HepG2 (cell line): ENCODE results near the gene AGFG1. TPM values are rescaled to one million over a fixed set of nuclear protein-coding genes. Genes with fewer than 3 reads are reported as not detected.

Experiments used
- CHD4 ChIP-seq: fragments of 200-600 bp; sonication (generic); IDR thresholded peaks from 2 replicates; pipeline ENCODE4 v1.7.0; 2017; ENCODE audit warnings: mild to moderate bottlenecking, low read length, borderline replicate concordance
- FOXA1 ChIP-seq, 2 experiments: fragments of 450-650 bp in 1 of 2; sonication (generic) in 1 of 2; formaldehyde crosslinking in 1 of 2; IDR thresholded peaks; 2 replicates each; pipeline versions ENCODE4 v1.4.0 to v1.6.1; 2016 to 2020; ENCODE audit warnings: missing genetic modification reagents in 1 of 2
- FOXK1 ChIP-seq: sonication (generic); formaldehyde crosslinking; IDR thresholded peaks from 2 replicates; pipeline ENCODE4 v1.4.0; 2020; ENCODE audit warnings: low read depth, missing genetic modification reagents, borderline replicate concordance
- FOXM1 ChIP-seq: sonication (generic); formaldehyde crosslinking; IDR thresholded peaks from 2 replicates; pipeline ENCODE4 v1.5.0; 2020; ENCODE audit warnings: missing genetic modification reagents
- GATAD2A ChIP-seq: IDR thresholded peaks from 2 replicates; pipeline ENCODE4 v1.6.1; 2016
- HMGA1 ChIP-seq: sonication (generic); formaldehyde crosslinking; conservative IDR thresholded peaks from 2 replicates; pipeline ENCODE4 v1.4.0; 2020; ENCODE audit warnings: missing genetic modification reagents
- HOXD1 ChIP-seq: sonication (generic); formaldehyde crosslinking; IDR thresholded peaks from 2 replicates; pipeline ENCODE4 v1.5.0; 2020; ENCODE audit warnings: missing genetic modification reagents
- ISX ChIP-seq: sonication (generic); formaldehyde crosslinking; conservative IDR thresholded peaks from 2 replicates; pipeline ENCODE4 v1.5.0; 2020; ENCODE audit warnings: missing genetic modification reagents
- KDM1A ChIP-seq: IDR thresholded peaks from 2 replicates; pipeline ENCODE4 v1.6.1; 2016; ENCODE audit warnings: missing compliant biosample characterization
- KDM4B ChIP-seq: sonication (generic); formaldehyde crosslinking; IDR thresholded peaks from 2 replicates; pipeline ENCODE4 v1.4.0; 2020; ENCODE audit warnings: missing genetic modification reagents
- KMT2B ChIP-seq: IDR thresholded peaks from 2 replicates; pipeline ENCODE4 v1.6.1; 2016; ENCODE audit warnings: missing genetic modification reagents, missing compliant biosample characterization
- MED13 ChIP-seq: sonication (generic); formaldehyde crosslinking; IDR thresholded peaks from 2 replicates; pipeline ENCODE4 v1.5.0; 2020; ENCODE audit warnings: missing genetic modification reagents
- NBN ChIP-seq: fragments of 450-650 bp; conservative IDR thresholded peaks from 2 replicates; pipeline ENCODE4 v1.6.1; 2017
- NCOA2 ChIP-seq: sonication (generic); formaldehyde crosslinking; IDR thresholded peaks from 2 replicates; pipeline ENCODE4 v1.8.0; 2022; ENCODE audit warnings: inconsistent platforms
- POGK ChIP-seq: sonication (generic); formaldehyde crosslinking; conservative IDR thresholded peaks from 2 replicates; pipeline ENCODE4 v1.8.0; 2022; ENCODE audit warnings: mild to moderate bottlenecking, moderate library complexity, missing genetic modification reagents
- RCOR2 ChIP-seq: IDR thresholded peaks from 2 replicates; pipeline ENCODE4 v1.6.1; 2016; ENCODE audit warnings: missing biosample characterization, missing genetic modification reagents
- RELA ChIP-seq: sonication (generic); formaldehyde crosslinking; IDR thresholded peaks from 2 replicates; pipeline ENCODE4 v1.4.0; 2020; ENCODE audit warnings: missing genetic modification reagents
- SMC3 ChIP-seq: IDR thresholded peaks from 2 replicates; pipeline ENCODE4 v1.6.1; 2011; ENCODE audit warnings: low read length, improper control_type of control experiment
- TCF12 ChIP-seq, 2 experiments: fragments of 450-650 bp in 1 of 2; sonication (generic) in 1 of 2; formaldehyde crosslinking in 1 of 2; IDR thresholded peaks; 2 replicates each; pipeline versions ENCODE4 v1.6.1 to v1.8.0; 2017 to 2022; ENCODE audit warnings: antibody characterized with exemption in 1 of 2, mild to moderate bottlenecking in 1 of 2, missing genetic modification reagents in 1 of 2, moderate library complexity in 1 of 2
- TCF7L2 ChIP-seq: IDR thresholded peaks from 2 replicates; pipeline ENCODE4 v1.6.1; 2011; ENCODE audit warnings: mild to moderate bottlenecking, low read depth, low read length, moderate library complexity
- ZGPAT ChIP-seq: IDR thresholded peaks from 2 replicates; pipeline ENCODE4 v1.6.1; 2016; ENCODE audit warnings: mild to moderate bottlenecking
- ZNF10 ChIP-seq: sonication (generic); formaldehyde crosslinking; IDR thresholded peaks from 2 replicates; pipeline ENCODE4 v1.4.0; 2020; ENCODE audit warnings: mild to moderate bottlenecking, low read depth, missing genetic modification reagents, borderline replicate concordance
- ZNF235 ChIP-seq: sonication (generic); formaldehyde crosslinking; IDR thresholded peaks from 2 replicates; pipeline ENCODE4 v1.8.1; 2023; ENCODE audit warnings: mild to moderate bottlenecking, missing genetic modification reagents, borderline replicate concordance
- ZNF383 ChIP-seq: sonication (generic); formaldehyde crosslinking; IDR thresholded peaks from 2 replicates; pipeline ENCODE4 v1.4.0; 2020; ENCODE audit warnings: missing genetic modification reagents, mild to moderate bottlenecking, borderline replicate concordance
- ZNF430 ChIP-seq: sonication (generic); formaldehyde crosslinking; IDR thresholded peaks from 2 replicates; pipeline ENCODE4 v1.9.0; 2021; ENCODE audit warnings: mild to moderate bottlenecking, missing genetic modification reagents
- ZNF556 ChIP-seq: sonication (generic); formaldehyde crosslinking; IDR thresholded peaks from 2 replicates; pipeline ENCODE4 v1.4.0; 2020; ENCODE audit warnings: mild to moderate bottlenecking, missing genetic modification reagents, borderline replicate concordance
- ZNF558 ChIP-seq: sonication (generic); formaldehyde crosslinking; IDR thresholded peaks from 2 replicates; pipeline ENCODE4 v1.9.0; 2022; ENCODE audit warnings: mild to moderate bottlenecking, missing genetic modification reagents, borderline replicate concordance
- ZNF660 ChIP-seq: sonication (generic); formaldehyde crosslinking; IDR thresholded peaks from 2 replicates; pipeline ENCODE4 v1.5.1; 2020; ENCODE audit warnings: mild to moderate bottlenecking, low read depth, missing genetic modification reagents, borderline replicate concordance
- ZNF761 ChIP-seq: sonication (generic); formaldehyde crosslinking; conservative IDR thresholded peaks from 2 replicates; pipeline ENCODE4 v1.4.0; 2020; ENCODE audit warnings: mild to moderate bottlenecking, missing genetic modification reagents
- ZNF790 ChIP-seq: sonication (generic); formaldehyde crosslinking; IDR thresholded peaks from 2 replicates; pipeline ENCODE4 v1.8.0; 2022; ENCODE audit warnings: missing genetic modification reagents, mild to moderate bottlenecking, borderline replicate concordance
- ZSCAN31 ChIP-seq: sonication (generic); formaldehyde crosslinking; IDR thresholded peaks from 2 replicates; pipeline ENCODE4 v1.5.0; 2020; ENCODE audit warnings: low read depth, mild to moderate bottlenecking, missing genetic modification reagents
- polyA plus RNA-seq, 8 experiments: library from polyadenylated mRNA; depleted of rRNA in 3 of 8; stranded (reverse) in 7 of 8; unstranded in 1 of 8; fragments of >200 nt; fragmentation: Illumina TruSeq in 4 of 8; extraction: Trizol in 4 of 8; gene quantifications; 2 replicates each; pipeline versions ENCODE4 v1.2.1 to v1.2.3, GENCODE V29; 2011 to 2016; ENCODE audit warnings: low read depth in 4 of 8, missing spikeins in 1 of 8, mixed read lengths in 1 of 8; ENCODE audit not compliant: insufficient read depth in 1 of 8
- total RNA-seq, 5 experiments: library from RNA; depleted of rRNA; stranded (reverse); fragments of >200 nt; fragmentation: Illumina TruSeq; extraction: Trizol; gene quantifications; 2 replicates each; pipeline ENCODE4 v1.2.3, GENCODE V29; 2016; ENCODE audit warnings: low read depth in 1 of 5

Gene AGFG1
- total and polyA plus RNA-seq, 2 of the 13 experiments (the other 11 are each of a cell fraction or from before 2014, with no cell fraction given) = 145 to 168 TPM

- TF ChIP-seq POGK = no peak
- no peak for TF ChIP-seq HMGA1
- no peak for TF ChIP-seq ZNF660
- TF ChIP-seq ZNF761 (CRISPR knock-in tag) = no peak
- TF ChIP-seq ZGPAT (CRISPR knock-in tag) = 0 out of 2 replicates have a peak, but pooled peaks have one; percentile 33
- no peak for TF ChIP-seq FOXM1 (CRISPR knock-in tag)
- TF ChIP-seq ZNF558 = no peak
- TF ChIP-seq ZNF10 (CRISPR knock-in tag) = no peak
- TF ChIP-seq RELA = no peak
- no peak for TF ChIP-seq CHD4
- TF ChIP-seq HOXD1 = no peak
- TF ChIP-seq NBN = no peak
- TF ChIP-seq ZNF430 = no peak
- no peak for TF ChIP-seq ZNF235
- TF ChIP-seq KDM4B (CRISPR knock-in tag) = no peak
- no peak for TF ChIP-seq FOXK1 (CRISPR knock-in tag)
- no peak for TF ChIP-seq KMT2B (CRISPR knock-in tag)
- no peak for TF ChIP-seq ZSCAN31 (CRISPR knock-in tag)
- 0 out of 2 replicates have a peak, but pooled peaks have one; percentile 38 for TF ChIP-seq KDM1A (CRISPR knock-in tag)
- no peak for TF ChIP-seq ZNF556 (CRISPR knock-in tag)
- peak; percentile 66 for TF ChIP-seq NCOA2 (CRISPR knock-in tag)
- TF ChIP-seq ISX = no peak
- peak; percentile 49 for TF ChIP-seq GATAD2A (CRISPR knock-in tag)
- peak; percentile 69; the same call in 1 of the 2 replicates for TF ChIP-seq TCF7L2
- no peak for TF ChIP-seq ZNF383
- no peak for TF ChIP-seq MED13 (CRISPR knock-in tag)
- no peak for TF ChIP-seq ZNF790 (CRISPR knock-in tag)
- no peak for TF ChIP-seq SMC3
- TF ChIP-seq FOXA1 (IDR thresholded peaks at IDR 0.05) = no peak
- peak; percentile 48; the same call in 1 of the 2 replicates for TF ChIP-seq FOXA1 (CRISPR knock-in tag; IDR thresholded peaks at IDR 0.05)
- no peak for TF ChIP-seq TCF12 (IDR thresholded peaks at IDR 0.05)
- TF ChIP-seq TCF12 (CRISPR knock-in tag; IDR thresholded peaks at IDR 0.05) = no peak
- 0 out of 2 replicates have a peak, but pooled peaks have one; percentile 46 for TF ChIP-seq RCOR2 (CRISPR knock-in tag)
These were observed 43.1 kb upstream of the AGFG1 start (continued) for GRCh38 chr2:227428731-227429285.
